Measurements from ENCODE around the gene MERTK.
"Not testable (repeated sequence)": the region's sequence is repeated elsewhere in the genome, so short reads cannot be mapped to it uniquely, and the experiment has no call there.

The MERTK gene

GRCh38 chr2:111897924-111898702 is at the start of gene MERTK:
Gene MERTK (plus strand): TSS chr2:111898607. CDS start chr2:111898736, 129 bp downstream.
- in situ Hi-C loops (cut with HindIII; ENCODE audit: low sequenced_read_pairs): no loop called here
- peak within 1 kb of the TSS; percentile 67 for H3K4me3 ChIP-seq (ENCODE audit: low read depth, low read length)
- peak; percentile 33 for DNase-seq (ENCODE audit: low read depth)
- TF ChIP-seq, protein P1, sequence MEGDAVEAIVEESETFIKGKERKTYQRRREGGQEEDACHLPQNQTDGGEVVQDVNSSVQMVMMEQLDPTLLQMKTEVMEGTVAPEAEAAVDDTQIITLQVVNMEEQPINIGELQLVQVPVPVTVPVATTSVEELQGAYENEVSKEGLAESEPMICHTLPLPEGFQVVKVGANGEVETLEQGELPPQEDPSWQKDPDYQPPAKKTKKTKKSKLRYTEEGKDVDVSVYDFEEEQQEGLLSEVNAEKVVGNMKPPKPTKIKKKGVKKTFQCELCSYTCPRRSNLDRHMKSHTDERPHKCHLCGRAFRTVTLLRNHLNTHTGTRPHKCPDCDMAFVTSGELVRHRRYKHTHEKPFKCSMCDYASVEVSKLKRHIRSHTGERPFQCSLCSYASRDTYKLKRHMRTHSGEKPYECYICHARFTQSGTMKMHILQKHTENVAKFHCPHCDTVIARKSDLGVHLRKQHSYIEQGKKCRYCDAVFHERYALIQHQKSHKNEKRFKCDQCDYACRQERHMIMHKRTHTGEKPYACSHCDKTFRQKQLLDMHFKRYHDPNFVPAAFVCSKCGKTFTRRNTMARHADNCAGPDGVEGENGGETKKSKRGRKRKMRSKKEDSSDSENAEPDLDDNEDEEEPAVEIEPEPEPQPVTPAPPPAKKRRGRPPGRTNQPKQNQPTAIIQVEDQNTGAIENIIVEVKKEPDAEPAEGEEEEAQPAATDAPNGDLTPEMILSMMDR (IDR thresholded peaks at IDR 0.05; ENCODE audit: low read depth, low read length, missing control alignments): peak; percentile 59

- H3K4me3 ChIP-seq (ENCODE audit: low read depth, low read length); in situ Hi-C loops (cut with HindIII; ENCODE audit: low sequenced_read_pairs); DNase-seq (ENCODE audit: low read depth): not testable (repeated sequence)
- TF ChIP-seq, protein P1 (IDR thresholded peaks at IDR 0.05; ENCODE audit: low read depth, low read length, missing control alignments): peak; percentile 52
These were observed 47.8 kb upstream of the MERTK start for GRCh38 chr2:111850646-111851045.

DNA sequence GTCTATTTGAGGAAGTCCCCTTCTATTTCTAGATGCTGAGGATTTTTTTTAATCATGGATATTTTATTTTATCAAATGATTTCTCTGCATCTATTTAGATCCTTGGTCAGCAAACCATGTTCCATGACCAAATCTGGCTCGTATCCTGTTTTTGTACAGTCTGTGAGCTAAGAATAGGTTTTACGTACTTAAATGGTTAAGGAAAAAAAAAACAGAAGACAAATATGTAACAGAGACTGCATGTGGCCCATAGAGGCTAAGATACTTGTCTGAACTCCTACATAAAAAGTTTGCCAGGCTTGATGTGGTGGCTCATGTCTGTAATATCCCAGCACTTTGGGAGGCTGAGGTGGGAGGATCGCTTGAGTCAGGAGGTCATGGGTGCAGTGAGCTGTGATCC is 45.9 kb upstream of the MERTK start:
- DNase-seq (ENCODE audit: low read depth); in situ Hi-C loops (cut with HindIII; ENCODE audit: low sequenced_read_pairs); H3K4me3 ChIP-seq (ENCODE audit: low read depth, low read length): not testable (repeated sequence)

DNA sequence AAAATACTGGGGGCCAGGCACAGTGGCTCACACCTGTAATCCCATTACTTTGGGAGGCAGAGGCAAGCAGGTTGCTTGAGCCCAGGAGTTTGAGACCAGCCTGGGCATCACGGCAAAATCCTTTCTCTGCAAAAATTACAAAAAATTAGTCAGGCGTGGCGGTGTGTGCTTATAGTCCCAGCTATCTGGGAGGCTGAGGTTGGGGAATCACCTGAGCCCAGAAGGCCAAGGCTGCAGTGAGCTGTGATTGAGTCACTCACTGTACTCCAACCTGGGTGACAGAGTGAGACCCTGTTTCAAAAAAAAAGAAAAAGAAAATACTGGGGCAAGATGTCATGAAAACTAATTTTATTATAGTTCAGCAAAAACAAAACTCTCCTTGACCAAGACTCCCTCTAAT is 38.4 kb upstream of the MERTK start:
- in situ Hi-C loops (cut with HindIII; ENCODE audit: low sequenced_read_pairs); H3K4me3 ChIP-seq (ENCODE audit: low read depth, low read length); DNase-seq (ENCODE audit: low read depth): not testable (repeated sequence)

GRCh38 chr2:111865124-111865523 is 33.3 kb upstream of the MERTK start:
- H3K4me3 ChIP-seq (ENCODE audit: low read depth, low read length); in situ Hi-C loops (cut with HindIII; ENCODE audit: low sequenced_read_pairs); DNase-seq (ENCODE audit: low read depth): not testable (repeated sequence)

- DNase-seq (ENCODE audit: low read depth); in situ Hi-C loops (cut with HindIII; ENCODE audit: low sequenced_read_pairs): not testable (repeated sequence)
These were observed 25.6 kb upstream of the MERTK start for GRCh38 chr2:111872806-111873205.

GRCh38 chr2:111883661-111884591 is 14.5 kb upstream of the MERTK start, which contains the start of gene ANAPC1:
Gene ANAPC1 (minus strand): TSS chr2:111884193. CDS start chr2:111880825, 3,368 bp downstream.
- peak within 1 kb of the TSS; percentile 98 for H3K4me3 ChIP-seq (ENCODE audit: low read depth, low read length)
- in situ Hi-C loops (cut with HindIII; ENCODE audit: low sequenced_read_pairs): no loop called here
- TF ChIP-seq, protein P1 (IDR thresholded peaks at IDR 0.05; ENCODE audit: low read depth, low read length, missing control alignments): no peak
- peak; percentile 42 for DNase-seq (ENCODE audit: low read depth)

More at GRCh38 chr2:111872806-111873205, 25.6 kb upstream of the MERTK start:
- H3K4me3 ChIP-seq (ENCODE audit: low read depth, low read length): not testable (repeated sequence)

- in situ Hi-C loops (cut with HindIII; ENCODE audit: low sequenced_read_pairs): no loop called here
- H3K4me3 ChIP-seq (ENCODE audit: low read depth, low read length): peak overlapping the region; percentile 98
- no peak for DNase-seq (ENCODE audit: low read depth)
- TF ChIP-seq, protein P1 (IDR thresholded peaks at IDR 0.05; ENCODE audit: low read depth, low read length, missing control alignments): no peak
These were observed 13.8 kb upstream of the MERTK start for GRCh38 chr2:111884592-111884964.
